RWPE1 (cell line): ENCODE results near the gene DAGLB.
A peak's percentile ranks its signal among the peaks of the same experiment; 100 is the strongest.

Source experiments
- CTCF ChIA-PET: fragments of 350-600 bp; sonication (Branson Sonifier 250); formaldehyde crosslinking; extraction: SDS; loops from one replicate; lab custom pipeline; 2021; lab: Yijun Ruan, JAX
- POLR2A ChIA-PET: fragments of 400-600 bp; formaldehyde crosslinking; extraction: SDS; loops from one replicate; lab custom pipeline; 2020; ENCODE audit warnings: antibody characterized with exemption; ENCODE audit not compliant: low non-redundant PET; lab: Yijun Ruan, JAX
- DNase-seq: peaks from one replicate; pipeline ENCODE4 v3.0.0; 2012; ENCODE audit warnings: low spot score
- H3K27ac ChIP-seq: fragments of 450-650 bp; 2 replicates; pipeline ENCODE4 v1.5.1; 2017
- CTCF ChIP-seq: fragments of 450-650 bp; conservative IDR thresholded peaks from 2 replicates; pipeline ENCODE4 v1.5.1; 2017; ENCODE audit warnings: low read depth, mild to moderate bottlenecking

Gene DAGLB

GRCh38 chr7:6413637-6414036 lies 34.1 kb downstream of the DAGLB start:
- no peak for TF ChIP-seq CTCF
- CTCF ChIA-PET: no interaction called here
- no peak for DNase-seq
- POLR2A ChIA-PET: no interaction called here
- H3K27ac ChIP-seq: peak overlapping the region; percentile 17

- POLR2A ChIA-PET: no interaction called here
- no peak for DNase-seq
- H3K27ac ChIP-seq: peak overlapping the region; percentile 38
- no peak for TF ChIP-seq CTCF
- CTCF ChIA-PET: no interaction called here
Measured at GRCh38 chr7:6409944-6410693, 37.6 kb downstream of the DAGLB start.

- ChIA-PET POLR2A (no interaction called here), CTCF (no interaction called here)
- H3K27ac ChIP-seq: peak overlapping the region; percentile 38
- DNase-seq: no peak
- TF ChIP-seq CTCF: no peak
Measured at GRCh38 chr7:6409091-6409490, 38.7 kb downstream of the DAGLB start.

DNA sequence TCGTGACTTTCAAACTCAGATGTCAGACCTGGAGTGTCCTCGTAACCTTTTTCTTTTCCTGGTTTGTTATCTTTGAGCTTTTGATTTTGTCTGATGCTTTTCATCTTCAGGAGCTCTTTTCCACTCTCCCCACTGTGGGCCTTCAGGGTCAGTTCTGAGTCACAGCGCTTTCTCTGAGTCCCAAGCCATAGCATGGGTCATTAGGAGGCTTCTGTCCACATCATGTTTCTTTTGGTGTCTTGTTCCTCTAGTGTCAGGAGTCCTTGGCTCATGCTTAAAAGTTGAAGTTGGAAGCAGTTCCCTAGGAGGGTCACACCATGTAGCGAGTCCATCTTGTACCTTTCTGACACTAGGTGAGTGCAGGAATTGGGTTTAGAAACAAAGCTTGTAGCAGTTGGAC lies 40.3 kb downstream of the DAGLB start:
- POLR2A ChIA-PET: no interaction called here
- no peak for TF ChIP-seq CTCF
- peak overlapping the region; percentile 38; the same call in 1 of the 2 replicates for H3K27ac ChIP-seq

GRCh38 chr7:6406121-6406520 lies 41.6 kb downstream of the DAGLB start:
- H3K27ac ChIP-seq: no peak overlapping the region
- POLR2A ChIA-PET: no interaction called here
- no peak for TF ChIP-seq CTCF
- CTCF ChIA-PET: no interaction called here
- no peak for DNase-seq

More for the DNA sequence above, 40.3 kb downstream of the DAGLB start:
- DNase-seq: no peak
- CTCF ChIA-PET: interaction anchor here (0.5 to 0.6 kb wide), 2 partner anchors 16 to 58 kb away, joined by 3 to 5 read pairs; no protein-coding TSS in a partner anchor

- TF ChIP-seq CTCF: no peak
- POLR2A ChIA-PET: no interaction called here
- DNase-seq: peak; percentile 60
- CTCF ChIA-PET: no interaction called here
- peak overlapping the region; percentile 86 for H3K27ac ChIP-seq
Measured at GRCh38 chr7:6403907-6404306, 43.8 kb downstream of the DAGLB start.
